ENCODE results near the gene DTNB. TPM values are rescaled to one million over a fixed set of nuclear protein-coding genes. Genes with fewer than 3 reads are reported as not detected.

Gene DTNB
- total and polyA plus RNA-seq, 10 of the 15 experiments (the other 5 are each of a cell fraction or from before 2014, with no cell fraction given): 4.5 to 30.6 (median 11.9) TPM

DNA sequence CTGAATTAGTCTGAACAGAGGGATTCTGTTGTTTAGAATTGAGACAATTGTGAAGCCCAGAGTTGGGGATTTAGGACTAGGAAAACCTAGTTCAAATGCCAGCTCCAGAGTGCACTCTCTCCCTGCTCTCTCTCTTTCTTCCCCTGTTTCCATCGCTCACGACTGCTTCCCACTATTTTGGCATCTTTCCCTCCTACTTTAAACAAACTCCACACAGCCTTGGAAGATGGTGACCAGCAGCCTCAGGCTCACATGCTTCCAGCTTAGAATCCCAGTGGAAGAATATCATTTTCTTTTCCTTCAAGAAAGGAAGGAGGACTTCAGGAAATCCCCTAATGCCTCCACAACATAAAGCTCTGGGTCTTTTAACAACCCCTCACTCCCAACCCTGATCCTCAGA lies 325.5 kb downstream of the DTNB start:
- H2AFZ ChIP-seq (ENCODE audit: control insufficient read depth, low read depth, low read length): no peak overlapping the region
- TF ChIP-seq SP1 (IDR thresholded peaks at IDR 0.05; ENCODE audit: low read depth, low read length): no peak
- no peak for TF ChIP-seq RAD21 (IDR thresholded peaks at IDR 0.05; ENCODE audit: insufficient read depth, low read depth, low read length)
- no peak for TF ChIP-seq CBFB (IDR thresholded peaks at IDR 0.05; ENCODE audit: low read depth)
- no peak for TF ChIP-seq MLLT1 (IDR thresholded peaks at IDR 0.05)
- TF ChIP-seq DPF2 (IDR thresholded peaks at IDR 0.05): no peak
- no peak for TF ChIP-seq GABPA (IDR thresholded peaks at IDR 0.05; ENCODE audit: low read depth)
- no peak for TF ChIP-seq EZH2 (IDR thresholded peaks at IDR 0.05; ENCODE audit: borderline replicate concordance, control insufficient read depth, low read depth, low read length)
- FAIRE-seq (no peak), DNase-seq (ENCODE audit: low read depth, low spot score) (no peak), ATAC-seq (no peak)
- H3K27me3 ChIP-seq (replicated peaks in 1 of 2; ENCODE audit: control insufficient read depth in 2 of 2, insufficient read depth in 2 of 2, low read length in 1 of 2): peaks cover 0 to 1% of the 10 kb centered on the region in 2 experiments; a peak in 2 of 4 replicates
- no peaks in the 10 kb centered on the region for H3K79me2 ChIP-seq (ENCODE audit: control insufficient read depth, insufficient read depth, low read length)
- POLR2A ChIA-PET: interaction anchor here (1.5 kb wide), 1 partner anchor 14 kb away, joined by 4 read pairs; no protein-coding TSS in a partner anchor
- SMC1A ChIA-PET (ENCODE audit: uncharacterized antibody, unreplicated experiment): interaction anchor here (1.0 to 2.1 kb wide), 5 partner anchors 14 to 219 kb away, joined by 3 to 8 read pairs (median 6); no protein-coding TSS in a partner anchor
- CTCF ChIA-PET: interaction anchor here (0.6 to 5.4 kb wide), 7 partner anchors 14 to 1590 kb away, joined by 4 to 43 read pairs (median 5); no protein-coding TSS in a partner anchor
- H3K4me1 ChIP-seq (ENCODE audit: control insufficient read depth, insufficient read depth, low read length): peaks cover 12% of the 10 kb centered on the region
- no peaks in the 10 kb centered on the region for H4K20me1 ChIP-seq (ENCODE audit: control insufficient read depth, insufficient read depth)
- 74% methylated on average over 2 of the region's 2 CpGs for WGBS (ENCODE audit: insufficient coverage, insufficient replicate concordance, low lambda C conversion rate, missing lambda C conversion rate)
- in situ Hi-C loops (cut with MboI): no loop called here
- intact Hi-C loops (cut with micrococcal nuclease; ENCODE audit: unreplicated experiment): loop anchor here (10.0 kb wide), 1 partner anchor 217 kb away; no protein-coding TSS in a partner anchor
- BruUV-seq (replicated peaks): no TSS peak
- no peak overlapping the region for H3K4me2 ChIP-seq (ENCODE audit: control insufficient read depth, insufficient read depth)
- H3K9ac ChIP-seq (ENCODE audit: control insufficient read depth, insufficient read depth, low read length): no peak overlapping the region
- RAD21 ChIA-PET (ENCODE audit: unreplicated experiment): interaction anchor here (1.0 to 2.0 kb wide), 4 partner anchors 15 to 218 kb away, joined by 3 to 6 read pairs (median 5); no protein-coding TSS in a partner anchor
- H3K36me3 ChIP-seq (ENCODE audit: control insufficient read depth in 2 of 2, insufficient read depth in 2 of 2, low read length in 1 of 2): no peaks in the 10 kb centered on the region
- no peak overlapping the region for H3K4me3 ChIP-seq
- no peaks in the 10 kb centered on the region for H3K9me3 ChIP-seq (replicated peaks; ENCODE audit: control insufficient read depth, insufficient read depth, low read length)
- no peak overlapping the region for H3K27ac ChIP-seq (ENCODE audit: control insufficient read depth, insufficient read depth)

Data from GM12878 (cell line).